GM19372 (cell line): ENCODE measurements around the gene SHD.

ENCODE experiments used
- ATAC-seq: cut with Tn5 transposase; IDR thresholded peaks from one replicate; pipeline ENCODE4 v1.9.1; 2021; ENCODE audit warnings: mild to moderate bottlenecking, low read depth, moderate library complexity; ENCODE audit not compliant: unreplicated experiment

The SHD gene

GRCh38 chr19:4295972-4296771 is 17.1 kb downstream of the SHD start:
- ATAC-seq: no peak

DNA sequence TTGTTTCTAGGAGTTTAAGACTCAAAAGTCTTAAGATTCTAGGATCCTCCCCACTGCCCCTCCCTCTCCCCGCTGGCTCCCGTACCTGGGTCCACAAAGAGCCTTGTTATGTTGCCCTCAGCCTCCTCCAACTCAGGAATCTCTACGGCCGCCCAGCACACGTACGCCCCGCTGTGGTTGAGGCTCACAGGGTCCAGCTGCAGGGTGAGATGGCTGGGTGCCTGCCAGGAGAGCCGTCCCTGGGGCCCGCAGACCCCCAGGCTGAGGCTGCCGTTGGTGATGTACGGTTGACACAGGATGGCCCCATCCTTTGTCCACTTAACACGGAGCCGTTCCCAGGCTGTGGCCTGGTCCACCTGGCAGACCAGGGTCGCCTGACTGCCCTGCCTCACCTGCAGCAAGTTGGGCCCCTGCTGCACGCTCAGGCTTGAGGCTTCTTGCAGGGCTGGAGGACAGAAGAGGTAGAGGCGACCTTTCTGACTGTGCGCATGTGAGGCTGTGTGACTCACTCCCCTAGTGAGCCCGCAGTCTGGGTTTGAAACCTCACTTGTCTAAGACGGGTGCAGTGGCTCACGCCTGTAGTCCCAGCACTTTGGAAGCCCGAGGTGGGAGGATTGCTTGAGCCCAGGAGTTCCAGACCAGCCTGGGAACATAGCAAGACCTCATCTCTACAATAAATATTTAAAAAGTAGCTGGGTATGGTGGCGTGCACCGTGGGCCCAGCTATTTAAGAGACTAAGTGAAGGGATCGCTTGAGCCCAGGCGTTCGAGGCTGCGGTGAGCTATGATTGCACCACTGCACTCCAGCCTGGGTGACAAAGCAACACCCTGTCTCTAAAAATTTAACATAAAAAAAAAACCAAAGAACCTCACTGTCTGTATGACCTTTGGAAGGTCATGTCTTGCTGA is 19.1 kb downstream of the SHD start:
- ATAC-seq: no peak

DNA sequence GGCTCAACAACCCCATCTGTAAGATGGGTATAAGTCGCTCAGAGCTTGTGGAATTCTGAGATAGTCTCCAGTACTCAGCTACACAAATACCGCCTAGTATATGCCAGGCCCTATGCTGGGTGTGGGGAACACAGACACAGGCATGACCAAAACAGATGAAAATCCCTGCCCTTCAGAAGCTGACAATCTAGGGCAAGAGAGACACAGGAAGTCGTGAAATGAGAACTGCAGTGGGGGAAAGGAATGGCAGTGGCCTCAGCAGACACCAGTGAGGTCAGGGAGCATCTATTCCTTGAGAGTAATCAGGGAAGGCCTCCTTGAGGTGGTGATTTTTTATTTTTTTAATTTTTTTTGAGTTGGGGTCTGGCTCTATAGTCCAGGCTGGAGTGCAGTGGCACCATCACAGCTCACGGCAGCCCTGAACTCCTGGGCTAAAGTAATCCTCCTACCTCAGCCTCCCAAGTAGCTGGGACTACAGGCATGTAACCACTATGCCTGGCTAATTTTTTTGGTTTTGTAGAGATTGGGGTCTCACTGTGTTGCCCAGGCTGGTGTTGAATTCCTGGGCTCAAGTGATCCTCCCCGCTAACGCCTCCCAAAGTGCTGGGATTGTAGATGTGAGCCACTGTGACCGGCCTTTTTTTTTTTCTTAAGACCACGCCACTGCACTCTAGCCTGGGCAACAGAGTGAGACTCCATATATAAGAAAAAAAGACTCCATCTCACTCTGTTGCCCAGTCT is 19.9 kb downstream of the SHD start:
- ATAC-seq: no peak

DNA sequence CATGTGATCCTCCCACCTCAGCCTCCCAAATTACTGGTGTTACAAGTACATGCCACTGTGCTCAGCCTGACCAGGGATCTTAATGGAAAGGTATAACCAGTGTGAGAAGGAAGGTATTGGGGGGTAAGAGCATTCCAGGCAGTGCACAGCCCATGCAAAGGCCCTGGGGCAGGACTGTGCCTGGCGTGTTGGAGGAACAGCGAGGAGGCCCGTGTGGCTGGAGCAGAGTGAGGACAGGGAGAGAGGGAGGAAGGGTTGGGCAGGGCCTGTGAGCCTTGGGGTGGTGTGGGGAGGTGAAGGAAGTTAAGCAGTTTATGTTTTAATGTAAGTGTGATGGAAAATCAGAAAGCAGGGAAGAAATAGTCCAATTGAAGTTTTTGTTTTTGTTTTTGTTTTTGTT is 21.5 kb downstream of the SHD start:
- ATAC-seq: no peak

DNA sequence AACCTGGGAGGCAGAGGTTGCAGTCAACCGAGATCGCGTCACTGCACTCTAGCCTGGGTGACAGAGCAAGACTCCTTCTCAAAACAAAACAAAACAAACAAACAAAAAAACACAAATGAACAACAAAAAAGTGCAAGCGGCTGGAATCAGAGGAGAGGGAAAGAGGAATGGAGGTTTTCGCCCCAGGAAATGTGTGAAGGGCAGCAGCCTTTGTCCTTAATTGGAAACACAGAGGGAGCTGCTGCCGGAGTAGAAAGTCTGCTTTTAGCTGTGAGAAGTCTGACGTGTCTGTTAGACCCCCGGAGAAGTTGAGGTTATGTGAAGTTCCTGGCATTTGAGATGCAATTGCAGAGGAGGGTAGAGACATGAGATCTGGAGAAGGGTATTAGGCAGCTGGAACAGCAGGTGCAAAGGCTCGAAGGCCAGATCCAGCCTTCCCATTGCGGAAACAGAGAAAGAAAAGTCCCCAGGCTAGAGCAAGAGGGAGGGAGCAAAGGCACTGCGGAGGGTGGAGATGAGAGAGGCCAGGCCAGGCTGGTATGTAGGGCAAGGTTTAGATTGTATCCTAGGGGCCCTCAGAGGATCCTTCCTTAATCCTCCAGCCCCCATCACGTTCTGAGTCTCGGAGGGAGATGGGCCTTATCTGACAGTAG is 22.6 kb downstream of the SHD start:
- ATAC-seq: no peak

- no peak for ATAC-seq
Measured at GRCh38 chr19:4302243-4302640, 23.2 kb downstream of the SHD start, which contains the start of gene TMIGD2. Gene TMIGD2, minus strand, starts transcription at chr19:4302389. Its CDS starts 4 bp downstream, at chr19:4302385.

- no peak for ATAC-seq
Measured at GRCh38 chr19:4303819-4304537, 24.9 kb downstream of the SHD start.

DNA sequence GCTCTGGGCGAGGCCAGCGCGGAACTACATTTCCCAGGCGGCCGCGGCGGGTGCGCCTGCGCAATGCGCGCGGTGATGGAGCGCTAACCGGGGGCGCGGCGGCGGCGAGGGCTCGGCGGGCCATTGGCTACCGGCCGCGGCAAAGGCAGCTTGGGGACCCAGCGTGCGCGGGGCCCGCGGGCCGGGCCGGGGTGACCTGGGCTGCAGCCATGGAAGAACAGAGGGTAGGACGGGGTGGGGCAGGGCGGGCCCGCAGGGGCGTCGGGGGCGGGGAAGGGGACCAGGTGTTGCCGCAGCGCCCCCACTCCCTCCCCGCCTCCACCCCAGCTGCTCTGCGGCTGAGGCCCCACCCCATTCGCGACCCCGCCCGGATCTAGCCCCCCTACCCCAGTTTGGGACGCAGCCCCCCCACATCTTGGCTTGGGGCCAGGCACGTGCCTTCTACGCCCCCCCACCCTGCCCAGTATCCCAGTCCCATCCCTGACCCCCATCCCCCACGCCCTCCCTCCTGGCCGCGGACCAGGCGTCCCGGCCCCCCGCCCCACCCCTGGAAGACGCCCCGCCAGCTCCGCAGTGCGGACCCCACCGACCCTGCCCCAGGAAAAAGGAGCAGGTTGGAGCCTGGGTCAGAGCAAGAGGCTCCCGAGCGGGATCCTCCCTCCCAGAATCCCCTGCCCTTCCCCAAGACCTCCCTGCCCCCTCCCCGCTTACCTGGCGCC is 25.6 kb downstream of the SHD start, which contains the start of gene FSD1:
Gene FSD1 (plus strand): TSS at position 61 of the 719 bp plus-strand sequence. CDS start 149 bp downstream, at position 210.
- ATAC-seq: no peak

GRCh38 chr19:4305257-4305612 is 26.2 kb downstream of the SHD start:
- ATAC-seq: no peak

DNA sequence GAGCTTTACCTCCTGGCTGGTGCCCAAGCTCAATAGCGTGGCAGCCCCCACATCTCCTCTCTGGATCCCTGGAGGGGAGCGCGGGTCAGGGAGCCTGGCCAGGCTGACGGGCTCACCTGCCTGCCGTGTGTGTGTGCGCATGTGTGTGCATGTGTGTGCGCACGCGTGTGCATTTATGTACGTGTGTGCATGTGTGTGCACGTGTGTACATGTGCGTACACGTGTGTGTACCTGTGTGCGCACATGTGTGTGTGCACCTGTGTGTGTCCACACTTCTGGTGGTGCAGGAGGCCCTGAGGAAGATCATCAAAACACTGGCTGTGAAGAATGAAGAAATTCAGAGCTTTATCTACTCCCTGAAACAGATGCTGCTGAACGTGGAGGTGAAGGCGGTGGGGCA is 26.6 kb downstream of the SHD start:
- no peak for ATAC-seq

- no peak for ATAC-seq
Measured at GRCh38 chr19:4310247-4311121, 31.4 kb downstream of the SHD start.

- ATAC-seq: no peak
Measured at GRCh38 chr19:4313847-4314490, 34.9 kb downstream of the SHD start.

DNA sequence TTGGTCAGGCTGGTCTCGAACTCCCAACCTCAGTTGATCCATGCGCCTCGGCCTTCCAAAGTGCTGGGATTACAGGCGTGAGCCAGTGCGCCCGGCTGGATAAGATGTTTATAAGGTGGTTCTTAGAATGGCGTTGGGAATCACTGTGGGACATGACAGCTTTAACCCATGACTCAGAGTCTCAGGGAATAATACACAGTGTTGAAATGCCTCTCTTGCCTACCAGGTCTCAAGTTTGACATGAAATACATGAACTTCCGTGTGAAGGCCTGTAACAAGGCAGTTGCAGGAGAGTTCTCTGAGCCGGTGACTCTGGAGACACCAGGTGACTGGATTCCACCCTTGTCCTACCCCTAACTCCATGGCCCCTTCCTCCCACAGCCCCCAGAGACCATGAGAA is 37.9 kb downstream of the SHD start:
- ATAC-seq: no peak

DNA sequence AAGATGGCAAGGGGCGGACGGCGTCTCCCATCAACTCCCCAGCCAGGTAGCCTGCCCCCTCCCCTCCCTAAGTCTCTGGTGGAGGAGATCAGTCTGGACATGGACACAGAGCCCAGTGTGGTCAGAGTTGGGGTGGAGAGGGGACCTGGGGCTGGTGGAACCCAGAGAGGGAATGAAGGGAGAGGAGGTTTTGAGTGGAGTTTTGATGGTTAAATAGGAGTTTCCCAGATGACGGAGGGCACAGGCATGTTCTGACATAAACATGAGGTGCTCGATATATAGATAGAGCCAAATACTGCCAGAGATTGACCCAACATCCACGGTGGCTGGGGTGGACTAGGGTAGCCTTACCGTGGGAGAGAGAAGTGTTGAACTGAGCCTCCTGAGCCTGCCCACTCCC is 39.4 kb downstream of the SHD start:
- ATAC-seq: no peak

GRCh38 chr19:4319067-4319718 is 40.1 kb downstream of the SHD start:
- ATAC-seq: no peak

DNA sequence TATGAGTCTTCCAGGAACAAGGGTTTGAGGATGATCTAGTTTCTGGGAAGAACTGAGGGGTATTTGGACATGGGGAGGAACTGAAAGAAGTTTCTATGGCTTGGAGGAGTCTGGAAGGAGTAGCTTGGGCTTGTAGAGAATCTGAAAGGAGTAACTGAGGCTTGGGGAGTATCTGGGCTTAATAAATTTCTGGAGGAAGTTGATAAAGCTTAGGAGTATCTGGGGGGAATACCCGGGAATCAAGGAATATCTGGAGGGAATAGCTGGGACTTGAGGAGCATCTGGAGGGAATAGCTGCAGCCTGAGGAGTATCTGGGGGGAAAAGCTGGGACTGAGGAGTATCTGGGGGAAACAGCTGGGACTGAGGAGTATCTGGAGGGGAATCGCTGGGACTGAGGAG is 41.4 kb downstream of the SHD start:
- no peak for ATAC-seq
